H1 (cell line): ENCODE data around the gene CAMTA2. TPM values are rescaled to one million over a fixed set of nuclear protein-coding genes. Genes with fewer than 3 reads are reported as not detected.

Experiments
- CTCF ChIA-PET: fragments of 300-600 bp; sonication (Branson Sonifier 250); formaldehyde crosslinking; loops from one replicate; lab custom pipeline; 2021; ENCODE audit not compliant: partially characterized antibody; lab: Charles Lee
- POLR2A ChIA-PET: fragments of 300-600 bp; sonication (Branson Sonifier 250); formaldehyde crosslinking; loops from one replicate; lab custom pipeline; 2021; ENCODE audit warnings: inconsistent platforms; ENCODE audit not compliant: partially characterized antibody; lab: Charles Lee
- DNase-seq, 2 experiments: peaks; one replicate each; pipeline versions ENCODE4 v3.0.0 to v3.0.0-alpha.2; 2010 to 2022; ENCODE audit warnings: low spot score in 2 of 2, low read depth in 1 of 2, mixed read lengths in 1 of 2
- FAIRE-seq: peaks from 2 replicates; lab custom pipeline; 2011; peaks lifted over from hg19 to GRCh38; lab: Jason Lieb, UNC
- H2AFZ ChIP-seq: 2 replicates; pipeline ENCODE4 v1.8.1; 2012; ENCODE audit warnings: low read length, inconsistent platforms
- H2AK5ac ChIP-seq: 2 replicates; pipeline ENCODE4 v1.6.1; 2013; ENCODE audit warnings: low read depth, low read length
- H2BK120ac ChIP-seq: replicated peaks from 2 replicates; pipeline ENCODE3; 2013; ENCODE audit warnings: low read depth, low read length, inconsistent platforms
- H2BK12ac ChIP-seq: 2 replicates; pipeline ENCODE4 v1.6.1; 2013; ENCODE audit warnings: low read depth, low read length
- H2BK15ac ChIP-seq: 2 replicates; pipeline ENCODE4 v1.6.1; 2013; ENCODE audit warnings: low read length
- H2BK20ac ChIP-seq: 2 replicates; pipeline ENCODE4 v1.6.1; 2013; ENCODE audit warnings: low read length
- H2BK5ac ChIP-seq: 2 replicates; pipeline ENCODE4 v1.6.1; 2013; ENCODE audit warnings: low read depth, low read length
- H3K14ac ChIP-seq: 2 replicates; pipeline ENCODE4 v1.6.1; 2013; ENCODE audit warnings: inconsistent platforms; ENCODE audit not compliant: insufficient read length
- H3K18ac ChIP-seq: 2 replicates; pipeline ENCODE4 v1.6.1; 2013; ENCODE audit warnings: low read length; ENCODE audit errors: extremely low read depth
- H3K23ac ChIP-seq: 2 replicates; pipeline ENCODE4 v1.6.1; 2013; ENCODE audit warnings: inconsistent platforms; ENCODE audit not compliant: insufficient read length
- H3K23me2 ChIP-seq: 2 replicates; pipeline ENCODE4 v1.6.1; 2013; ENCODE audit warnings: low read depth, low read length
- H3K27ac ChIP-seq: 2 replicates; pipeline ENCODE4 v1.6.1; 2011; ENCODE audit warnings: low read depth, low read length, inconsistent platforms
- H3K27me3 ChIP-seq, 4 experiments: replicated peaks in 1 of 4; 1 replicate in 1 of 4; 2 replicates in 3 of 4; pipeline versions ENCODE4 v1.6.1 to v1.8.1; 2011 to 2013; ENCODE audit warnings: low read length in 3 of 4, mild to moderate bottlenecking in 3 of 4, inconsistent platforms in 2 of 4, mixed read lengths in 2 of 4, moderate library complexity in 1 of 4; ENCODE audit not compliant: control insufficient read depth in 3 of 4, insufficient read depth in 3 of 4; ENCODE audit errors: extremely low read depth in 1 of 4
- H3K36me3 ChIP-seq, 4 experiments: 2 replicates each; pipeline versions ENCODE4 v1.6.1 to v1.8.1; 2011 to 2013; ENCODE audit warnings: mild to moderate bottlenecking in 4 of 4, low read length in 3 of 4, moderate library complexity in 2 of 4, control low read depth in 1 of 4, inconsistent platforms in 1 of 4; ENCODE audit not compliant: insufficient read depth in 4 of 4, control insufficient read depth in 2 of 4
- H3K4ac ChIP-seq: replicated peaks from 2 replicates; pipeline ENCODE3; 2013; ENCODE audit warnings: low read length, low read depth, mixed read lengths, inconsistent platforms; ENCODE audit not compliant: insufficient read length
- H3K4me1 ChIP-seq, 4 experiments: replicated peaks in 1 of 4; 1 replicate in 1 of 4; 2 replicates in 3 of 4; pipeline versions ENCODE4 v1.6.1 to v1.8.1; 2011 to 2013; ENCODE audit warnings: low read length in 3 of 4, inconsistent platforms in 2 of 4, mixed read lengths in 1 of 4; ENCODE audit not compliant: insufficient read depth in 4 of 4, control insufficient read depth in 3 of 4
- H3K4me2 ChIP-seq, 2 experiments: 2 replicates each; pipeline versions ENCODE4 v1.6.1 to v1.8.1; 2011 to 2013; ENCODE audit warnings: low read depth in 2 of 2, low read length in 2 of 2, control low read depth in 1 of 2, inconsistent platforms in 1 of 2, mild to moderate bottlenecking in 1 of 2; ENCODE audit not compliant: insufficient read depth in 1 of 2
- H3K4me3 ChIP-seq, 4 experiments: fragments of 200-600, 300-600 bp in 1 of 4; sonication (generic), shearing (Covaris generic), sonication (Bioruptor Twin) in 1 of 4; 2 replicates each; pipeline versions ENCODE4 v1.5.1 to v1.8.1; 2011 to 2016; ENCODE audit warnings: low read length in 4 of 4, low read depth in 3 of 4, control low read depth in 2 of 4, inconsistent platforms in 2 of 4, mild to moderate bottlenecking in 2 of 4, mixed read lengths in 1 of 4, moderate library complexity in 1 of 4; ENCODE audit not compliant: insufficient read depth in 2 of 4; ENCODE audit errors: extremely low read depth in 1 of 4
- H3K56ac ChIP-seq: replicated peaks from 2 replicates; pipeline ENCODE3; 2013; ENCODE audit warnings: low read depth, mild to moderate bottlenecking, mixed read lengths, low read length, inconsistent platforms; ENCODE audit not compliant: insufficient read length
- H3K79me1 ChIP-seq: 2 replicates; pipeline ENCODE4 v1.6.1; 2013; ENCODE audit warnings: low read depth, low read length, control low read depth
- H3K79me2 ChIP-seq, 2 experiments: 2 replicates each; pipeline versions ENCODE4 v1.6.1 to v1.8.1; 2012 to 2013; ENCODE audit warnings: low read length in 2 of 2, mild to moderate bottlenecking in 2 of 2, inconsistent platforms in 1 of 2; ENCODE audit not compliant: insufficient read depth in 2 of 2, control insufficient read depth in 1 of 2
- H3K9ac ChIP-seq, 4 experiments: replicated peaks in 1 of 4; 1 replicate in 1 of 4; 2 replicates in 3 of 4; pipeline versions ENCODE4 v1.6.1 to v1.8.1; 2011 to 2013; ENCODE audit warnings: low read depth in 3 of 4, low read length in 3 of 4, control low read depth in 2 of 4, mild to moderate bottlenecking in 2 of 4, moderate library complexity in 2 of 4, inconsistent platforms in 1 of 4; ENCODE audit errors: extremely low read depth in 1 of 4
- H3K9me3 ChIP-seq, 2 experiments: 2 replicates each; pipeline versions ENCODE4 v1.6.1 to v1.8.1; 2012 to 2013; ENCODE audit warnings: mild to moderate bottlenecking in 2 of 2, moderate library complexity in 2 of 2, control low read depth in 1 of 2, inconsistent platforms in 1 of 2, low read depth in 1 of 2, low read length in 1 of 2, mixed read lengths in 1 of 2; ENCODE audit not compliant: insufficient read depth in 2 of 2
- H4K20me1 ChIP-seq, 2 experiments: replicated peaks in 1 of 2; 2 replicates each; pipeline versions ENCODE3 to v1.8.1; 2011 to 2013; ENCODE audit warnings: inconsistent platforms in 2 of 2, low read length in 2 of 2, mild to moderate bottlenecking in 1 of 2; ENCODE audit not compliant: insufficient read depth in 2 of 2, control insufficient read depth in 1 of 2
- H4K5ac ChIP-seq: 2 replicates; pipeline ENCODE4 v1.6.1; 2013; ENCODE audit warnings: low read length, low read depth, mixed read lengths, inconsistent platforms; ENCODE audit not compliant: insufficient read length
- H4K8ac ChIP-seq: 2 replicates; pipeline ENCODE4 v1.8.0; 2013; ENCODE audit warnings: mild to moderate bottlenecking, moderate library complexity, low read length, inconsistent platforms; ENCODE audit not compliant: insufficient read depth; ENCODE audit errors: extremely low read depth
- H4K91ac ChIP-seq: replicated peaks from 2 replicates; pipeline ENCODE3; 2013; ENCODE audit warnings: low read length, mixed read lengths, inconsistent platforms; ENCODE audit not compliant: insufficient read length
- BRCA1 ChIP-seq: IDR thresholded peaks from 2 replicates; pipeline ENCODE4 v1.6.1; 2012; ENCODE audit warnings: low read depth, low read length, improper control_type of control experiment
- CEBPB ChIP-seq: IDR thresholded peaks from 2 replicates; pipeline ENCODE4 v1.6.1; 2012; ENCODE audit warnings: low read depth, low read length
- CREB1 ChIP-seq: IDR thresholded peaks from 2 replicates; pipeline ENCODE4 v1.6.1; 2012; ENCODE audit warnings: inconsistent platforms
- CTBP2 ChIP-seq: IDR thresholded peaks from 2 replicates; pipeline ENCODE4 v1.7.0; 2011; ENCODE audit warnings: borderline replicate concordance, mild to moderate bottlenecking, moderate library complexity, mixed read lengths, low read length; ENCODE audit not compliant: insufficient read depth, insufficient read length
- KDM5A ChIP-seq: fragments of 200-600 bp; IDR thresholded peaks from 2 replicates; pipeline ENCODE4 v1.7.1; 2012; ENCODE audit warnings: mild to moderate bottlenecking, low read length, inconsistent platforms, mixed read lengths
- PHF8 ChIP-seq: fragments of 200-600 bp; sonication (generic); conservative IDR thresholded peaks from 2 replicates; pipeline ENCODE4 v1.7.1; 2012; ENCODE audit warnings: low read depth, mild to moderate bottlenecking, inconsistent platforms, low read length, moderate library complexity
- RBBP5 ChIP-seq: IDR thresholded peaks from 2 replicates; pipeline ENCODE4 v1.7.1; 2012; ENCODE audit warnings: low read depth, mild to moderate bottlenecking, inconsistent platforms, low read length, moderate library complexity, borderline replicate concordance
- SIN3A ChIP-seq, 2 experiments: IDR thresholded peaks in 1 of 2; conservative IDR thresholded peaks in 1 of 2; 2 replicates each; pipeline ENCODE4 v1.6.1; 2011 to 2012; ENCODE audit warnings: low read length in 2 of 2, improper control_type of control experiment in 1 of 2, low read depth in 1 of 2, mild to moderate bottlenecking in 1 of 2
- SIRT6 ChIP-seq: IDR thresholded peaks from one replicate; pipeline ENCODE4 v1.7.1; 2012; ENCODE audit warnings: low read length, inconsistent platforms
- SP1 ChIP-seq: IDR thresholded peaks from 2 replicates; pipeline ENCODE4 v1.6.1; 2011; ENCODE audit warnings: low read depth, low read length
- SP2 ChIP-seq: IDR thresholded peaks from 2 replicates; pipeline ENCODE4 v1.6.1; 2012; ENCODE audit warnings: mild to moderate bottlenecking, low read length, inconsistent platforms
- SRF ChIP-seq: IDR thresholded peaks from 2 replicates; pipeline ENCODE4 v1.6.1; 2011; ENCODE audit warnings: mild to moderate bottlenecking, low read depth, low read length, moderate library complexity
- WGBS, 2 experiments: shearing (Covaris generic) in 1 of 2; methylation state at CpG; one replicate each; pipeline versions ENCODE4 v1.1.6 to v1.1.7; 2013 to 2015; ENCODE audit warnings: low lambda C conversion rate in 2 of 2, mixed read lengths in 2 of 2, inconsistent platforms in 1 of 2, low coverage in 1 of 2, missing lambda C conversion rate in 1 of 2; ENCODE audit not compliant: insufficient replicate concordance in 2 of 2, insufficient coverage in 1 of 2, insufficient read length in 1 of 2; ENCODE audit errors: extremely low coverage in 1 of 2, missing lambda C conversion rate in 1 of 2; 5-methylcytosine and 5-hydroxymethylcytosine counted together
- polyA plus RNA-seq, 7 experiments: library from polyadenylated mRNA; depleted of rRNA in 3 of 7; stranded (reverse) in 5 of 7; unstranded in 2 of 7; fragments of >200 nt in 5 of 7; fragments of 200-250 nt in 2 of 7; gene quantifications; 1 replicate in 5 of 7; 2 replicates in 1 of 7; 4 replicates in 1 of 7; pipeline versions ENCODE4 v1.2.1 to v1.2.3, GENCODE V29; 2011 to 2013; ENCODE audit warnings: missing spikeins in 2 of 7, mixed read lengths in 2 of 7
- total RNA-seq: library from RNA; stranded (reverse); fragmentation: NEBNext Ultra II Directional; extraction: Animal tissue kit (Norgen Biotek cat#: 25700); gene quantifications from 2 replicates; pipeline ENCODE4 v1.2.1, GENCODE V29; 2021
- TF ChIP-seq, protein P1 (sequence below): IDR thresholded peaks from 2 replicates; pipeline ENCODE4 v1.6.1; 2011; ENCODE audit warnings: low read length, improper control_type of control experiment

Gene CAMTA2
- total and polyA plus RNA-seq, 2 of the 8 experiments (the other 6 are each of a cell fraction or from before 2014, with no cell fraction given), result 5.5 to 12.0 TPM

DNA sequence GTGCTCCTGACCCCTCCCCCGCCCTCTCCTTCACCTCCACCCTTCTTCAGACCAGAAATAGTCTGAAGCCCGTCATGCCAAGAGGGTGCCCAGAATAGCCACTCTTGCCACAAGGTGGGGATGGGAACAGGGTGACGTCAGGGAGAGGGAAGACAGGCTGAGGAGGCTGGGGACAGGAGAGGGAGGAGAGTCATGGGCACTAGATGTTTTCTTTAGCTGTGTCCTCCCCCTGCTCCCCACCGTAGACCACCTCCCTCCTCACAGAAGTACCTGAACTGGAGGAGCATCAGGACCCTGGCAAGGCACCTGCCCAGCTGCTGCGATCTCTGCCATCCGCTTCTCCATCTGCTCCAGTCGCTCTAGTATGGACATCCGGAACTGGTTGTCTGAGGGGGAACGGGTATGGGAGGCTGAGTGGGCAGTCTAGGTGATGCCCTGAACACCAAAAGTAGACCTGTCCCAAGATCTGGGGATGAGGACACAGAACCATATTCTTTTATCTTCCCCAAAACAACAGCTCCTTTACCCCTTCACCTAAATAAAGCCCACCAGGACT lies 13.3 kb downstream of the CAMTA2 start:
- ChIA-PET POLR2A (interaction anchor here (0.9 to 32.4 kb wide), 6 partner anchors 12 to 71 kb away, joined by 3 to 987 read pairs (median 8); partner anchors contain the start of genes CAMTA2, CHRNE, ENO3 and INCA1), CTCF (interaction anchor here (2.8 kb wide), 1 partner anchor 13 kb away, joined by 15 read pairs; the partner anchor contains the start of gene CAMTA2)
- H3K14ac ChIP-seq, result no peak overlapping the region
- DNase-seq, result no peak
- H3K4ac ChIP-seq, result no peak overlapping the region
- no peak overlapping the region for H2BK20ac ChIP-seq
- peaks cover 2 to 13% of the 10 kb centered on the region in 2 experiments for H4K20me1 ChIP-seq
- H3K23me2 ChIP-seq, result peaks cover 2% of the 10 kb centered on the region; the same call in 1 of the 2 replicates
- no peak overlapping the region for H2BK12ac ChIP-seq
- H3K27me3 ChIP-seq, result peaks cover 0 to 51% (median 37%) of the 10 kb centered on the region in 4 experiments; a peak in 6 of 7 replicates
- H4K8ac ChIP-seq, result no peak overlapping the region
- no peaks in the 10 kb centered on the region for H3K9me3 ChIP-seq
- no peak overlapping the region for H2BK15ac ChIP-seq
- peaks cover 0 to 7% (median 3%) of the 10 kb centered on the region in 4 experiments; a peak in 4 of 7 replicates for H3K4me1 ChIP-seq
- H2AK5ac ChIP-seq, result no peak overlapping the region
- H3K79me2 ChIP-seq, result peaks cover 0 to 5% of the 10 kb centered on the region in 2 experiments; a peak in 1 of 4 replicates
- H3K9ac ChIP-seq, result no peak overlapping the region
- H3K4me3 ChIP-seq, result no peak overlapping the region
- no peak overlapping the region for H3K23ac ChIP-seq
- no peak overlapping the region for H4K5ac ChIP-seq
- H3K56ac ChIP-seq, result no peak overlapping the region
- no peak overlapping the region for H2BK120ac ChIP-seq
- peaks cover 0 to 11% (median 0%) of the 10 kb centered on the region in 4 experiments; a peak in 2 of 8 replicates for H3K36me3 ChIP-seq
- no peak overlapping the region for H2AFZ ChIP-seq
- no peak overlapping the region for H4K91ac ChIP-seq
- H3K79me1 ChIP-seq, result no peaks in the 10 kb centered on the region
- no peak overlapping the region for H3K18ac ChIP-seq
- H3K27ac ChIP-seq, result no peak overlapping the region
- H2BK5ac ChIP-seq, result no peak overlapping the region
- H3K4me2 ChIP-seq, result no peak overlapping the region
- WGBS, 2 experiments, result 92% methylated on average over 9 of the region's 9 CpGs; no CpG with 5 or more reads in 1 of the 2 experiments
- no peak for FAIRE-seq
- TF ChIP-seq, protein P1, sequence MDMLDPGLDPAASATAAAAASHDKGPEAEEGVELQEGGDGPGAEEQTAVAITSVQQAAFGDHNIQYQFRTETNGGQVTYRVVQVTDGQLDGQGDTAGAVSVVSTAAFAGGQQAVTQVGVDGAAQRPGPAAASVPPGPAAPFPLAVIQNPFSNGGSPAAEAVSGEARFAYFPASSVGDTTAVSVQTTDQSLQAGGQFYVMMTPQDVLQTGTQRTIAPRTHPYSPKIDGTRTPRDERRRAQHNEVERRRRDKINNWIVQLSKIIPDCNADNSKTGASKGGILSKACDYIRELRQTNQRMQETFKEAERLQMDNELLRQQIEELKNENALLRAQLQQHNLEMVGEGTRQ, result no peak
- TF ChIP-seq PHF8, result no peak
- TF ChIP-seq CREB1, result no peak
- TF ChIP-seq SIN3A (conservative IDR thresholded peaks at IDR 0.05 in 1 of 2, IDR thresholded peaks at IDR 0.05 in 1 of 2; ENCODE audit: low read depth in 1 of 2, low read length in 2 of 2), result no peak
- TF ChIP-seq SP2, result no peak
- no peak for TF ChIP-seq CEBPB
- TF ChIP-seq CTBP2, result no peak
- no peak for TF ChIP-seq SRF
- TF ChIP-seq SP1, result no peak
- TF ChIP-seq SIRT6, result no peak
- no peak for TF ChIP-seq RBBP5
- no peak for TF ChIP-seq KDM5A
- TF ChIP-seq BRCA1, result no peak
